CD8-positive, alpha-beta memory T cell (primary cell): ENCODE results near the gene EMX1. TPM values are rescaled to one million over a fixed set of nuclear protein-coding genes. Genes with fewer than 3 reads are reported as not detected.

ENCODE experiments used
- CTCF ChIA-PET: fragments of 350-600 bp; sonication (Branson Sonifier 250); formaldehyde crosslinking; loops from one replicate; lab custom pipeline; 2021; ENCODE audit warnings: antibody characterized with exemption; lab: Charles Lee
- POLR2A ChIA-PET: fragments of 350-600 bp; sonication (Branson Sonifier 250); formaldehyde crosslinking; loops from one replicate; lab custom pipeline; 2021; ENCODE audit warnings: antibody characterized with exemption; lab: Charles Lee
- DNase-seq, 5 donors: peaks; one replicate each; pipeline versions ENCODE4 v3.0.0 to v3.0.0-alpha.2; 2020 to 2022; ENCODE audit warnings: mixed read lengths in 1 of 5
- H3K27ac ChIP-seq: one replicate; pipeline ENCODE4 v1.7.0; 2013; ENCODE audit warnings: low read depth, mild to moderate bottlenecking, low read length, moderate library complexity
- H3K27me3 ChIP-seq: 2 replicates; pipeline ENCODE4 v1.7.0; 2013; ENCODE audit warnings: low read length, mild to moderate bottlenecking; ENCODE audit not compliant: insufficient read depth, poor library complexity, severe bottlenecking
- H3K36me3 ChIP-seq: 2 replicates; pipeline ENCODE4 v1.7.0; 2013; ENCODE audit warnings: mild to moderate bottlenecking, low read length, moderate library complexity; ENCODE audit not compliant: insufficient read depth
- H3K4me1 ChIP-seq: 2 replicates; pipeline ENCODE4 v1.7.0; 2013; ENCODE audit warnings: mild to moderate bottlenecking, low read length, moderate library complexity; ENCODE audit not compliant: insufficient read depth
- H3K4me3 ChIP-seq: 2 replicates; pipeline ENCODE4 v1.7.0; 2013; ENCODE audit warnings: mild to moderate bottlenecking, low read length
- H3K9me3 ChIP-seq: 2 replicates; pipeline ENCODE4 v1.7.0; 2013; ENCODE audit warnings: mild to moderate bottlenecking, low read length
- H3K27ac Mint-ChIP-seq, 8 donors: one replicate each; pipeline ENCODE4 v1.8.0; 2020 to 2021; ENCODE audit warnings: mixed read lengths in 8 of 8, mild to moderate bottlenecking in 6 of 8, inconsistent platforms in 3 of 8, moderate library complexity in 3 of 8
- H3K27me3 Mint-ChIP-seq, 2 donors: one replicate each; pipeline ENCODE4 v1.8.0; 2020 to 2021; ENCODE audit warnings: mixed read lengths in 2 of 2, mild to moderate bottlenecking in 1 of 2, moderate library complexity in 1 of 2
- H3K36me3 Mint-ChIP-seq, 3 donors: one replicate each; pipeline ENCODE4 v1.8.0; 2020 to 2021; ENCODE audit warnings: mixed read lengths in 3 of 3, inconsistent platforms in 1 of 3, mild to moderate bottlenecking in 1 of 3
- H3K4me1 Mint-ChIP-seq, 3 donors: one replicate each; pipeline ENCODE4 v1.8.0; 2020 to 2021; ENCODE audit warnings: mixed read lengths in 3 of 3, inconsistent platforms in 1 of 3, mild to moderate bottlenecking in 1 of 3
- H3K4me3 Mint-ChIP-seq, 7 donors: one replicate each; pipeline ENCODE4 v1.8.0; 2020 to 2021; ENCODE audit warnings: mixed read lengths in 7 of 7, mild to moderate bottlenecking in 6 of 7, moderate library complexity in 4 of 7, inconsistent platforms in 2 of 7
- H3K9me3 Mint-ChIP-seq, 5 donors: one replicate each; pipeline ENCODE4 v1.8.0; 2020 to 2022; ENCODE audit warnings: mixed read lengths in 5 of 5, mild to moderate bottlenecking in 3 of 5, moderate library complexity in 2 of 5, inconsistent platforms in 1 of 5
- polyA plus RNA-seq: library from polyadenylated mRNA; unstranded; fragments of 300-500 nt; fragmentation: Illumina TruSeq; gene quantifications from one replicate; pipeline ENCODE4 v1.2.3, GENCODE V29; 2021
- total RNA-seq, 2 experiments: library from RNA; stranded (reverse); gene quantifications; one replicate each; pipeline ENCODE4 v1.2.3, GENCODE V29; 2021

EMX1 gene
- total and polyA plus RNA-seq, 3 experiments from 2014 or later: 0.57 to 0.82 TPM; not detected in 1

DNA sequence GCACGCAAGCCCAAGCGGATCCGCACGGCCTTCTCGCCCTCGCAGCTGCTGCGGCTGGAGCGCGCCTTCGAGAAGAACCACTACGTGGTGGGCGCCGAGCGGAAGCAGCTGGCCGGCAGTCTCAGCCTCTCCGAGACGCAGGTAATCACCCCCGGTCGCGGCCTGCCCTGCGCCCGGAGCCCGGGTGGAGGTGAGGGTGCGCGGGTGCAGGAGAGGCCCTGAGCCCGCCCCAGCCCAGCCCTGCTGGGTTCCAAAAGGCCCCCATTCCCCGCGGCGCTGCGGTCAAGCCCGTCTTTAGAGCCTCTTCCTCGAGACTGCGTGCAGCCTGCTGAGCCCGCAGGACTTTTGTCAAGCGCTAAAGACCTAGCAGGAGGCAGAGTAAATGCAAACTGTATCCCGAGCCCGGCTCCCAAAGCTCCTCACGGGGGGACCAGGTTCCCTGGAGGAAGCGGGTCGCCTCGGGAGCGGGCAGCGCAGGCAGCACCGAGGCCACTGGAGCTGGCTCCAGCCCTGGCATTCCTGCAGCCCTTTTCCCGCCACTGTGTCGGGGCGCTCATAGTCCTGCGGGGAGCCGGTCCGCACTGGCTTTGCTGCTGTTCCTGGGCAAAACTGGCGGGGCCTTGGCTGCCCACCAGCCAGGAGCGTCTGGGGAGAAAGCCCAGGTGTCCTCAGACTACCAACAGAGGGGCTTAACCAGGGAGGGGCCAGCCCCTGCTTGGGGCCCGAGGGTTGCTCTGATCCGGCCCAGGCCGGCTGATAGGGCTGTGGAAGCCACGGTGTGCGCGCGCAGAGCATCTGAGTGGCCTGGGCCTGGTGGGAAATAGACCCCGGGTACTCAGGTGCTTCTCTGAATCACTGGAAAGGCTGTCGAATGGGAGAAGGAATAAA, 7.3 kb downstream of the EMX1 start:
- no peak overlapping the region for H3K4me3 ChIP-seq
- H3K4me3 Mint-ChIP-seq: no peak overlapping the region
- peaks cover 1 to 29% (median 9%) of the 10 kb centered on the region in 3 donors for H3K4me1 Mint-ChIP-seq
- POLR2A ChIA-PET: no interaction called here
- no peak overlapping the region for H3K27ac Mint-ChIP-seq
- peaks cover 0 to 2% (median 0%) of the 10 kb centered on the region in 5 donors for H3K9me3 Mint-ChIP-seq
- no peaks in the 10 kb centered on the region for H3K9me3 ChIP-seq
- H3K27ac ChIP-seq: no peak overlapping the region
- CTCF ChIA-PET: no interaction called here
- no peak for DNase-seq
- no peaks in the 10 kb centered on the region for H3K36me3 Mint-ChIP-seq
- peaks cover 9% of the 10 kb centered on the region for H3K4me1 ChIP-seq
- H3K27me3 ChIP-seq: peaks cover 73% of the 10 kb centered on the region
- H3K27me3 Mint-ChIP-seq: peaks cover 39 to 48% of the 10 kb centered on the region in 2 donors
- no peaks in the 10 kb centered on the region for H3K36me3 ChIP-seq

DNA sequence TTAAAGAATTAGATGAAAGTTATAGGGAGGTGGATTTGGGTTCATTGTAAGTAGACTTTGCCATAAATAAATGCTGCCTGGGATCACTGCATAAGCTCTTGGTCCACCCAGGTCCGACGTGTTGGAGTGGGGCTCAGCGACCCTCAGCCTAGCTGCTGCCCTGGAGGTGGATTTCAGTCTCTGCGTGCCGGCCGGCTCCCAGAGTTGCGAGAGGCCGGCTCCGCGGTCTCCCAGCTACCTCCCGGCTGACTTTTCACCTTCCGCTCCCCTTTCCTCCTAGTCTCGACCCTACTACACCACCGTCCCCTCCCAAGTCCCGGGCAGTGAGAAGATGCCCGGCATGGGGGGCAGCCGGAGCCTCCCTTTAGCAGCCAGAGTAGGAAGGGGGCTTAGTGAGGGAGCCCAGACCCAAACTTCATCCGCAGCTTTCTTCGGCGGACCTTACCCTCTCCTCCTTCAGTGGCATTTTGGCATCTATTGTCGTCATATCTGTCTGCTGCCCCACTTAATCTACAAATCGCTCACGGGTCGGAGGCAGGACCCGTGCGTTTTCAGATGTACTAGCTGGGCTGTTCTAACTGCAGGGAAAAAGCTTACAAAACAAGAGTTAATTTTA, 8.1 kb downstream of the EMX1 start:
- Histone ChIP-seq H3K36me3 (no peaks in the 10 kb centered on the region), H3K9me3 (no peaks in the 10 kb centered on the region), H3K4me3 (no peak overlapping the region), H3K27me3 (peaks cover 64% of the 10 kb centered on the region), H3K27ac (no peak overlapping the region), H3K4me1 (peaks cover 2% of the 10 kb centered on the region)
- Mint-ChIP-seq H3K27ac (no peak overlapping the region), H3K9me3 (peaks cover 0 to 2% (median 0%) of the 10 kb centered on the region in 5 donors), H3K27me3 (peaks cover 34 to 41% of the 10 kb centered on the region in 2 donors), H3K4me1 (peaks cover 0 to 23% (median 6%) of the 10 kb centered on the region in 3 donors), H3K4me3 (peak overlapping the region in 1 of 7 donors; percentile 5), H3K36me3 (no peaks in the 10 kb centered on the region)
- CTCF ChIA-PET: interaction anchor here (1.8 kb wide), 1 partner anchor 23 kb away, joined by 4 read pairs; no protein-coding TSS in a partner anchor
- peak in 1 of 5 donors; percentile 20 for DNase-seq
- POLR2A ChIA-PET: no interaction called here

- no peak overlapping the region for H3K27ac ChIP-seq
- no peak for DNase-seq
- Mint-ChIP-seq H3K9me3 (peaks cover 0 to 2% (median 0%) of the 10 kb centered on the region in 5 donors), H3K4me3 (no peak overlapping the region), H3K27ac (no peak overlapping the region), H3K27me3 (peaks cover 27 to 33% of the 10 kb centered on the region in 2 donors), H3K4me1 (peaks cover 0 to 21% (median 5%) of the 10 kb centered on the region in 3 donors), H3K36me3 (no peaks in the 10 kb centered on the region)
- no peaks in the 10 kb centered on the region for H3K9me3 ChIP-seq
- no peaks in the 10 kb centered on the region for H3K4me1 ChIP-seq
- H3K27me3 ChIP-seq: peaks cover 58% of the 10 kb centered on the region
- ChIA-PET POLR2A (no interaction called here), CTCF (interaction anchor here (1.2 to 1.8 kb wide), 3 partner anchors 24 to 250 kb away, joined by 3 to 4 read pairs (median 4); partner anchors contain the start of gene SPR)
- no peak overlapping the region for H3K4me3 ChIP-seq
- no peaks in the 10 kb centered on the region for H3K36me3 ChIP-seq
These were observed 9.0 kb downstream of the EMX1 start for GRCh38 chr2:72926368-72926767.

- H3K36me3 Mint-ChIP-seq: no peaks in the 10 kb centered on the region
These were observed 9.6 kb downstream of the EMX1 start for GRCh38 chr2:72926811-72927465.

DNA sequence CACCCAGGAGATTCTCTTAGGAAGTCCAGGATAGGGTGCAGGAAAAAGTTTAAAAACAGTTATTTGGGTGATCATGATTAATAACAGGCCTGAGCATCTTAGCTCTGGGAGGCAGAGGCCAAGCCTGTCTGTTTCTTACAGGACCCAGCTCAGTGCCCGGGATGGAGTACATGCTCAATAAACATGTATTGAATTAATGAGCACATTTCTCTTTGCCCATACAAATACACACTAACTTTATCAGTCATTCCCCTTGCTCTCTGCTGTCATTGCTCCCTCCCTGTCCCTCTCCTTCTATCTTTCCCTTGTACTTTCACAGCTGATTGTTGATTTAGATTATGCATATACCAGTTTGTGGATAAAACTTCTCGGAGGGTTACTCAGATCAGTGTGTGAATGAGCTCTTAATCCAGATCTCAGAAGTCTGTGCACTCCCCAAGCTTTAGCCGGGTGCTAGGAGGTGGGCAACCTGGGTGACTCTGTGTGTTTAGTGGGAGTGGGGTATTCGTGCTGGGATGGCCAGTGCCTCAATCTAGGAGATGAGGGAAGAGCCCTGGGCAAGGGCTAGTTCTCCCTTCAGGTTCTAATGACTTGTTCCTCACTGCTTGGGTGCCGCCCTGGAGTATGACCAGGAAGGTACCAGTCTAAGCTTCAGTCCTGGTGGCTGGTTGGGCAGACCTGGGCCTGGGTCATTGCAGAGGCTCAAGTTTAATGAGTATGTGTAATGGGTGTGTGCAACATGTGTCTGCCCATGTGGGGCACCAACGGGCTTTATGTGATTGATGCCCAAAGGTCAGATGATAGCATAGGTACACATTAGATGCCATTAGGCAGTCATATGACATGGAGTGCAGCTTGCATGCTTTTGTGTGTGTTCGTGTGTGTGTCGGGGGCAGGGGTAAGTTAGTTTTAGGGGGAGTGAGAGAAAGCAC, 10.6 kb downstream of the EMX1 start:
- Mint-ChIP-seq H3K36me3 (no peaks in the 10 kb centered on the region), H3K27me3 (peaks cover 12 to 22% of the 10 kb centered on the region in 2 donors), H3K9me3 (peaks cover 0 to 2% (median 0%) of the 10 kb centered on the region in 5 donors), H3K4me1 (peaks cover 0 to 21% (median 5%) of the 10 kb centered on the region in 3 donors), H3K4me3 (no peak overlapping the region), H3K27ac (no peak overlapping the region)
- no peaks in the 10 kb centered on the region for H3K9me3 ChIP-seq
- no peak for DNase-seq
- H3K4me1 ChIP-seq: no peaks in the 10 kb centered on the region
- H3K27ac ChIP-seq: no peak overlapping the region
- H3K4me3 ChIP-seq: no peak overlapping the region
- H3K27me3 ChIP-seq: peaks cover 42% of the 10 kb centered on the region
- CTCF ChIA-PET: interaction anchor here (1.2 to 1.8 kb wide), 3 partner anchors 12 to 249 kb away, joined by 3 to 4 read pairs (median 4); partner anchors contain the start of gene SPR
- POLR2A ChIA-PET: no interaction called here
- no peaks in the 10 kb centered on the region for H3K36me3 ChIP-seq

More at GRCh38 chr2:72926811-72927465, 9.6 kb downstream of the EMX1 start:
- Mint-ChIP-seq H3K4me1 (peaks cover 0 to 21% (median 5%) of the 10 kb centered on the region in 3 donors), H3K4me3 (no peak overlapping the region), H3K27ac (no peak overlapping the region), H3K27me3 (peaks cover 22 to 31% of the 10 kb centered on the region in 2 donors), H3K9me3 (peaks cover 0 to 2% (median 0%) of the 10 kb centered on the region in 5 donors)
- no peak overlapping the region for H3K27ac ChIP-seq
- H3K9me3 ChIP-seq: no peaks in the 10 kb centered on the region
- no peaks in the 10 kb centered on the region for H3K4me1 ChIP-seq
- H3K27me3 ChIP-seq: peaks cover 52% of the 10 kb centered on the region
- no peak for DNase-seq
- CTCF ChIA-PET: interaction anchor here (1.2 to 1.8 kb wide), 4 partner anchors 13 to 250 kb away, joined by 3 to 4 read pairs (median 4); partner anchors contain the start of gene SPR
- POLR2A ChIA-PET: no interaction called here
- no peaks in the 10 kb centered on the region for H3K36me3 ChIP-seq
- no peak overlapping the region for H3K4me3 ChIP-seq

GRCh38 chr2:72929010-72929409, 11.7 kb downstream of the EMX1 start:
- no peak overlapping the region for H3K4me3 Mint-ChIP-seq
- ChIA-PET CTCF (interaction anchor here (1.8 kb wide), 1 partner anchor 11 kb away, joined by 4 read pairs; no protein-coding TSS in a partner anchor), POLR2A (no interaction called here)
- H3K27me3 ChIP-seq: peaks cover 36% of the 10 kb centered on the region
- peaks cover 0 to 13% (median 3%) of the 10 kb centered on the region in 3 donors for H3K4me1 Mint-ChIP-seq
- H3K36me3 Mint-ChIP-seq: no peaks in the 10 kb centered on the region
- no peaks in the 10 kb centered on the region for H3K4me1 ChIP-seq
- no peaks in the 10 kb centered on the region for H3K36me3 ChIP-seq
- H3K27ac Mint-ChIP-seq: no peak overlapping the region
- no peak overlapping the region for H3K4me3 ChIP-seq
- peaks cover 0 to 2% (median 0%) of the 10 kb centered on the region in 5 donors for H3K9me3 Mint-ChIP-seq
- DNase-seq: no peak
- no peak overlapping the region for H3K27ac ChIP-seq
- H3K27me3 Mint-ChIP-seq: peaks cover 2 to 13% of the 10 kb centered on the region in 2 donors
- no peaks in the 10 kb centered on the region for H3K9me3 ChIP-seq
